Keratinocyte (primary cell): ENCODE results near the gene DGAT2L6.

Experiments
- CTCF ChIP-seq, 3 experiments: IDR thresholded peaks in 1 of 3; conservative IDR thresholded peaks in 1 of 3; optimal IDR thresholded peaks in 1 of 3; 2 replicates in 2 of 3; 3 replicates in 1 of 3; pipeline versions ENCODE3 to v1.5.1; 2011; ENCODE audit warnings: low read length in 3 of 3, mild to moderate bottlenecking in 3 of 3, moderate library complexity in 2 of 3, control low read depth in 1 of 3, inconsistent platforms in 1 of 3; ENCODE audit not compliant: insufficient read depth in 2 of 3; ENCODE audit errors: extremely low read depth in 1 of 3
- EZH2 ChIP-seq: IDR thresholded peaks from one replicate; pipeline ENCODE4 v1.6.1; 2012; ENCODE audit warnings: inconsistent platforms, mild to moderate bottlenecking, low read length, moderate library complexity

GRCh38 chrX:70254063-70254400 lies 76.7 kb downstream of the DGAT2L6 start:
- TF ChIP-seq EZH2 (no peak), CTCF (optimal IDR thresholded peaks at IDR 0.05 in 1 of 3, IDR thresholded peaks at IDR 0.05 in 1 of 3, conservative IDR thresholded peaks at IDR 0.05 in 1 of 3; ENCODE audit: extremely low read depth in 1 of 3, insufficient read depth in 2 of 3, low read length in 3 of 3) (no peak)
